Right ventricle myocardium inferior (tissue), 1 donor: ENCODE results near the gene AQR. TPM values are rescaled to one million over a fixed set of nuclear protein-coding genes. Genes with fewer than 3 reads are reported as not detected.
A peak's percentile ranks its signal among the peaks of the same experiment; 100 is the strongest.

ENCODE experiments used
- ATAC-seq: fragments of 200-7000 bp; cut with Tn5 transposase; one replicate; pipeline ENCODE4 v1.9.1; 2020; ENCODE audit warnings: mild to moderate bottlenecking, moderate library complexity
- DNase-seq: peaks from one replicate; pipeline ENCODE4 v3.0.0; 2021; ENCODE audit errors: missing footprints
- intact Hi-C: fragments of 100-400 bp; cut with DNase I; formaldehyde crosslinking; loops from one replicate; pipeline ENCODE4 v1.11.0; 2022
- total RNA-seq: library from RNA; stranded (reverse); fragmentation: NEBNext Ultra II Directional; extraction: Animal tissue kit (Norgen Biotek cat#: 25700); gene quantifications from one replicate; pipeline ENCODE4 v1.2.1, GENCODE V29; 2021
- donor health status: DM: no; HTN: yes; CAD: no; lungs with severe emphysema.

Gene AQR
- total RNA-seq, 1 donor from 2014 or later, result 10.1 TPM

GRCh38 chr15:34892963-34893591 lies 76.5 kb downstream of the AQR start:
- intact Hi-C loops, result no loop called here
- ATAC-seq, result no peak
- DNase-seq, result no peak

GRCh38 chr15:34890424-34890823 lies 79.1 kb downstream of the AQR start:
- intact Hi-C loops, result no loop called here
- DNase-seq, result no peak
- ATAC-seq, result no peak

- ATAC-seq (no peak), DNase-seq (no peak)
- intact Hi-C loops, result loop anchor here (10.0 kb wide), 1 partner anchor 45 kb away; no protein-coding TSS in a partner anchor
Observed at GRCh38 chr15:34889476-34889875, 80.1 kb downstream of the AQR start.

GRCh38 chr15:34886134-34886533 lies 83.4 kb downstream of the AQR start:
- intact Hi-C loops, result loop anchor here (10.0 kb wide), 1 partner anchor 49 kb away; no protein-coding TSS in a partner anchor
- DNase-seq (no peak), ATAC-seq (no peak)

GRCh38 chr15:34883633-34884032 lies 85.9 kb downstream of the AQR start:
- ATAC-seq (no peak), DNase-seq (no peak)
- intact Hi-C loops, result loop anchor here (10.0 kb wide), 1 partner anchor 51 kb away; no protein-coding TSS in a partner anchor

GRCh38 chr15:34883042-34883441 lies 86.5 kb downstream of the AQR start:
- intact Hi-C loops, result loop anchor here (10.0 kb wide), 1 partner anchor 52 kb away; no protein-coding TSS in a partner anchor
- ATAC-seq, result no peak

GRCh38 chr15:34879107-34879506 lies 90.4 kb downstream of the AQR start:
- ATAC-seq (no peak), DNase-seq (no peak)
- intact Hi-C loops, result no loop called here

More at GRCh38 chr15:34883042-34883441, 86.5 kb downstream of the AQR start:
- no peak for DNase-seq

- DNase-seq (no peak), ATAC-seq (no peak)
- intact Hi-C loops, result no loop called here
Observed at GRCh38 chr15:34876640-34877039, 92.9 kb downstream of the AQR start.

GRCh38 chr15:34869110-34869509 lies 100.4 kb downstream of the AQR start:
- intact Hi-C loops, result no loop called here
- no peak for DNase-seq

GRCh38 chr15:34865531-34865930 lies 104.0 kb downstream of the AQR start:
- ATAC-seq (no peak), DNase-seq (no peak)

More at GRCh38 chr15:34869110-34869509, 100.4 kb downstream of the AQR start:
- ATAC-seq, result no peak

GRCh38 chr15:34861214-34861613 lies 108.3 kb downstream of the AQR start:
- DNase-seq (no peak), ATAC-seq (no peak)
- intact Hi-C loops, result no loop called here

More at GRCh38 chr15:34865531-34865930, 104.0 kb downstream of the AQR start:
- intact Hi-C loops, result no loop called here

GRCh38 chr15:34855893-34856292 lies 113.6 kb downstream of the AQR start:
- intact Hi-C loops, result no loop called here
- ATAC-seq, result peak; percentile 76
- DNase-seq, result no peak

- intact Hi-C loops, result no loop called here
- ATAC-seq (no peak), DNase-seq (no peak)
Observed at GRCh38 chr15:34855413-34855812, 114.1 kb downstream of the AQR start.

GRCh38 chr15:34854232-34854631 lies 115.3 kb downstream of the AQR start:
- no peak for DNase-seq
- intact Hi-C loops, result no loop called here
- ATAC-seq, result no peak

GRCh38 chr15:34853001-34853758 lies 116.4 kb downstream of the AQR start:
- DNase-seq, result no peak
- no peak for ATAC-seq
- intact Hi-C loops, result no loop called here

- intact Hi-C loops, result no loop called here
Observed at GRCh38 chr15:34851751-34852150, 117.8 kb downstream of the AQR start.

GRCh38 chr15:34851007-34851406 lies 118.5 kb downstream of the AQR start:
- DNase-seq (no peak), ATAC-seq (no peak)
- intact Hi-C loops, result no loop called here

More at GRCh38 chr15:34851751-34852150, 117.8 kb downstream of the AQR start:
- no peak for ATAC-seq
- DNase-seq, result no peak

GRCh38 chr15:34850121-34850520 lies 119.4 kb downstream of the AQR start:
- intact Hi-C loops, result no loop called here
- DNase-seq (no peak), ATAC-seq (no peak)

GRCh38 chr15:34849364-34849959 lies 120.1 kb downstream of the AQR start:
- intact Hi-C loops, result no loop called here
- DNase-seq (no peak), ATAC-seq (no peak)

GRCh38 chr15:34847598-34847997 lies 121.9 kb downstream of the AQR start:
- intact Hi-C loops, result no loop called here
- ATAC-seq (no peak), DNase-seq (no peak)
